Fibroblast of upper back skin (primary cell): Measurements from ENCODE around the gene SLC22A4.

ENCODE experiments used
- DNase-seq: peaks from one replicate; pipeline ENCODE4 v3.0.0-alpha.2; 2013

The SLC22A4 gene

DNA sequence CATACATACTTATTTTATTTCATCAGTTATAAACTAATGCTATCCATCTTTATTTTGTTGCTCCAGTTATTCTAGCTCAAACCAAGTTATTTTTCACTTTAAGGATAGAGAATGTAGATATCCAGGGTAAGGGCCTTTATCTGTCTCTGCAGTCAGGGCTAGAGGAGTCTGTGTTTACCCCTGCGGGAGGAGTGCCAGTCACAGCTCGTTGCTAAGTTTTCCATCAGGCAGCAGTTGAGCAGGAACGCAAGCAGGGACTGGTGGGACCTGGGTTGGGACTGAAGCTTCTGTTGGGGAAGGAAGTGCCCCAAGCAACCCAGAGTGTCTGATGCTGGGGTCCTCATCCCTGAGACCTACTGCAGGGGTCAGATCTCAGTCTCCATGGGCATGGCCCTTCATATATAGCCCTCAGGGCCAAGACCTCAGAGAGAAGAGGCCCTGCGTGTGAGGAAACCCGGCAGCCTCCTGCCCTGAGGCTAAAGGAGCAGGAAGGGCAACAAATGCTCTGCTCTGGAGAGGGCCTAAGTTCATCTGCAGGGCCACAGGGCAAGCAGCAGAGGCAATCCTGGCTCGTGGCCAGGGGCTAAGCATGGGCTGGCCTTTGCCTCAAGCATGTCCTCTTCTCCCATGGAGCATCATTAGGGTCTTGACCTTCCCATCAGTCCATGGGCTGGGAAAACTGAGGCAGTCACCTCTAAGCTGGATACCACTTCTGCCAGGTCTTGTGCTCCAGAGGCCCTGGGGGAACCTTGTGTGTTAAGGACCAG lies 6.6 kb downstream of the SLC22A4 start:
- no peak for DNase-seq

DNA sequence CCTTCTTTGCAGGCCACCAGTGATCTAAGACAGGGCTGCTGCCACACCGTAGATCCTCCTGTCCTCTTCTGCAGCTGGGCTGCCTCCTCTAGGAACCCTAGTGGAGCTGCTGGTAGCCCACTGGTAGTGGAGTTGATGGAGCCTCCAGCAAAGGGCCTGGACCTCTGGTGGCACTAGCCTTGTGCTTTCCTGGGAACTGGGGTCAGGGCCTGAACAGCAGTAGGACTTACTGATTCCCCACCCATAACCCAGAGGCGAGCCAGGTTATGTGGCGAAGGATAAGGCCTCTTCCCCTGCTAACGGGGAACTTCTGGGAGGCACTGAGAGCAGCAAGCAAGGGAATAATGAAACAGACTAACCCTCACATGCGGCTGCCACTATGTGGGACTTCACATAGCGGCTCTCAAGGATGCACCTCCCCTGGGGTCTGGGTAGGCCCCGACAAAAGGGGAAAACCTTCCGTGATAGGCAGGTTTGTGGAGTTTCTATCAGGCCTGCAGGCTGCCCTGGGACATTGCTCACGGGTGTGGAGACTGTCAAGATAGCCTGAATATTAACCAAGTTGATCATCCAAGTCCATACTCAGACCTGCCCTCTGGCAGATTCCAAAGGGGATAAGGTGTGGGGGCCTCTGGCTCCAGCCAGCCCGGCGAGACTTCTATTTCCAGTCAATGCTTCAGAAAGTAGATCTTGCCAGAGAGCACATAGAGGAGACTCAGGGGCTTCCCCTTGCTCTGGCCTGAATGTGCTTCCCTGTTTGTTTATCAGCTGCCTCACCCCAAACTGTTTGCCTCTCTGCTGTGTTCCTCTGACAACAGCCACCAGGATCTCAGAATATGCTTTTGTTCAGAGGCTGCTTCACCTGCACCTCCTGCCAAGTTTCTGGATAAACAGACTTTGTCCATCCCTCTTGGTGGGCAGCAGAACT lies 7.4 kb downstream of the SLC22A4 start:
- no peak for DNase-seq

DNA sequence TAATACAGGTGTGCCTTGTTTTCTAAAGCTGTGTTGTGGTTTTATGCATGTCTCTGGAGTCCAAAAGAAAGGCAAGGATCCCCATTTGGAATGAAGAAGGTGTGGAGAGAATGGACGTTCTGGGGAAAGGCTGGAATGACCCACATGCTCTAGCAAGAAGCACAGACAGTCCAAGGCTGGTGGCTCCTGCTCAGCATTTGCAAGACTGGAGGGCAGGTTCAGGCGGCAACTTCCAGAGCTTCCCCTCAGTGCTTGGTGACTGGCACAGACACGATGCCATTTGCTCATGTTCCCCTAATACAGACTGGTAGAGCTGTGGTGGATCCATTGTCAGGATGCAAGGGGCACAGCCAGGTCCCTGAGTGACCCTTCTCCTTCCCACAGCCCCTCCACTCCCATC lies 8.2 kb downstream of the SLC22A4 start:
- DNase-seq = no peak

DNA sequence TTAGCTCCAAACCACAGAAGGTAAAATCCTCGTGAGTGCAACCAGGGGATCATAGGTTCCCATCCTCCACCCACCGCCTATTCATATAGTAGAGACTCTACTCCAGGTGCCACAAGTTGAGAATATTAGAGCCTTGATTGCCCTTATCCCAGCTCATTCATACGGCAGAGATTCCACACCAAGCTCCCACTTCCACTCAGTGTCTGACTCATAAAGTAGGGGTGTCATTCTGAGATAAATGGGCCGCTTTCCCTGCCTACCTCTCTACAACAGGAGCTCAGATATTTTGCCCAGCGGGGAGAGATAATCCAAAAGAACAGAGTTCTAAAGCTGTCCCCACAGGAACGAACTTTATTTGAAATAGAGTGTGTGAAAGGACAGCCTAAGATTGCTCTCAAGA lies 9.4 kb downstream of the SLC22A4 start:
- DNase-seq = no peak

DNA sequence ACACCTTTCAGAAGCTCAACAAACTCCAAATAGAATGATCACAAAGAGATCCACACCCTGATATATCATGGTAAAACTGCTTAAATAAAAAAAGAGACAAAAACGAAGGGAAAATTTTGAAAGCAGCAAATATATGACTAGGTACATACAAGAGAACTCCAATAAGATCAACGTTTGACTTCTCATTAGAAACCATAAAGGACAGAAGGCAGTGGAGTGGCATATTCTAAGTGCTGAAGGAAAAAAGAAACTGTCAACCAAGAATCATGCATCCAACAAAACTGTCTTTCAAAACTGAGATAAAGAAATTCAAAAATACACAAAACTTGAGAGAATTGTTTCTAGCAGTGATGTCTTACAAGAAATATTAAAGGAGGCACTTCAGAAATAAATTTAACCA lies 11.2 kb downstream of the SLC22A4 start:
- no peak for DNase-seq

DNA sequence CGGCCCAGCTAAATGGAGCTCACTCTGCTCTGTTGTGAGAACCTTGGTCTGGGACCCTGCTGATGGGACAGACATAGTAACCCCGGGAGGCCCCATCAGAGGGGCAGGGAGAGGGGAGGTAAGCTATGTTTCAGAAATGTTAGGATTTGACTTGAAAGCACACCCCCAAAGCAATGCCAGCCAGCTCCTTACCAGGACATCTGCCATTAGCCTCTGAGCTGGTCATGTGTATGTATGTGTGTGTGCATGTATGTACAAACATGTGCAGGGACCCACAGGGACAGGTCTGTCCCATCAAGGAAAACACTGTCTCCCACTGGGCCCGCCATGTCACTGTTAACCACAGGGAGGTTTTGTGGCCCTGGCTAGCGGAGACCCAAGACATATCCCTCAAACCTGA lies 14.5 kb downstream of the SLC22A4 start:
- DNase-seq = no peak

DNA sequence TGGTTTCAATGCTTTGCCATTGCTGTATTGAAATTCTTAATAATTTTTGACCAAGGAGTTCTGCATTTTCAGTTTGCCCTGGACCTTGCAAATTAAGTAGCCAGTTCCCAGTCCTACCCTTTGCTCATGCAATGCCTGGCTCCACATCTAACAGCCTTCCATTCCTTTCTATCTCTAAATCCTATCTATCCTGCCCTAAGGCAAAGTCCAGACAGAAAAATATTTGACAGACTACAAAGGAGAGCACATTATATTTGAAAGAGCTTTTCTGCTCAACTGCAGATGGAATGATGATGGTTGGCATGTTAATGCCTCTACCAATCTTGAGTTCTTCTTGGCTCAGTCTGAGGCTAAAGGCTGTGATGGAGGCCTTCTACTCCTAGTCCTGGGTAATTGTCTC lies 15.5 kb downstream of the SLC22A4 start:
- DNase-seq = no peak

DNA sequence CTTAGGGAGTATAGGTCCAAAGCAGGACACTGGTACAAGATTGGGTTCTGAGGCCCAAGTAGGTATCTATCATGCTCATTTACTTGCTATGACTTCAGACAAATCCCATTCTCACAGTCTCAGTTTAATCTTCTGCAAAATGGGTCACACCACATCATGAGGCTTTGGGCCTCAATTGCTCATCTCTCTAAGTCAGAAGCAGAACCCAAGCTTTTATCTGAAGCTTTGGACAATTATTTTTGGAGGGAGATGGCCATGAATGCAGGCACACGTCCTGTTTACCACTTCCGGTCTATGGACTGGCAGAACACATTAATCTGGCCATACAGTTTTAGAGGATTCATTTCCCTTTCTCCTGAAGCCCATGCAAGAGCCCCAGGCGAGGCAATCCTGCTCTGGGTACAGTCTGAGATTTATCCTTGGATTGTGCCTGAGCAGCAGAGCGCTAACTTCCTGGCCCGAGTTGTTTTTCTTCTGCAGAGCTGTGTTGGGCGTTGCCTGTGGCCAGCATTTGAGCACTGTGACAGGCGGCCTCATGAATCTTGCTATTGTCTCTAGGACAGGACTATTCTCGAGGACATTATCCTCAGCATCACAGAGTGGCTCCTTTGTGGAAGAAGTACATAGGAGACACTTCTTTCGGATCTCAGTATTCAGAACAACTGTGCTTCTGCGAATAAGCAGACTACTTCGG lies 16.1 kb downstream of the SLC22A4 start:
- no peak for DNase-seq

DNA sequence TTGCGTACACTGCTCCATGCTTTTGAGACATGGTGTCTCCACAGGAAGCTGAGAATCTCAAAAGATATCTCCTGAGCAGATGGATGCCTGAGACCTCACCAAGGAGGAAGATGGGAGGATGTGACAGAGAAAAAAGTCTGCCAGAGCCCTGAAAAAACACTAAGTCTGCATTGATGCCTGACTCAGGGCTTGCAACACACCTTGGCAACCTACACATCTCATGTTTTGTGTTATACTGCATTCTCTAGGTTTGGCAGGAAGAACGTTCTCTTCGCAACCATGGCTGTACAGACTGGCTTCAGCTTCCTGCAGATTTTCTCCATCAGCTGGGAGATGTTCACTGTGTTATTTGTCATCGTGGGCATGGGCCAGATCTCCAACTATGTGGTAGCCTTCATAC lies 19.2 kb downstream of the SLC22A4 start:
- DNase-seq = peak; percentile 69

DNA sequence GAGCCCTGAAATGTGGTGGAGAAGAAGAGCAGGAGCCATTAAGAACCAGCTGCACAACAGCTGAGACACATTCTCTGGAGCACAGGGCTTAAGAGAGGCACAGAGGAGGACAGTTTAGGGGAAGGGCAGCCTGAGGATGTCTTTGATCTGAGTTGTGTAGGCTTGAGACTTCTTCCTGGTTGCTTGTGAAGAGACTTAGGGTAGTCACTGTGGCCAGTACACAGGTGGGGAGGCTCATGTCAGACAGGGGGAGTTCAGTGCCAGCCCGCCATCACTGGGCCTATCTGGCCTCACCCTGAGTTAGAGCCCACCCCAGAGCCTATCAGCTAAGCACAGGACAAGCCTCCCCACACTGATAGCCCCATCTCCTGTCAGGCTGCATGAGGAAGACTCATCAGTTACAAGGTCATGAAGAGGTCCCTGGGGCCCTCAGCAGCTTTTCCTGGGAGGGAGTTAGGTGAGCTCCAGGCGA lies 19.8 kb downstream of the SLC22A4 start:
- DNase-seq = no peak

DNA sequence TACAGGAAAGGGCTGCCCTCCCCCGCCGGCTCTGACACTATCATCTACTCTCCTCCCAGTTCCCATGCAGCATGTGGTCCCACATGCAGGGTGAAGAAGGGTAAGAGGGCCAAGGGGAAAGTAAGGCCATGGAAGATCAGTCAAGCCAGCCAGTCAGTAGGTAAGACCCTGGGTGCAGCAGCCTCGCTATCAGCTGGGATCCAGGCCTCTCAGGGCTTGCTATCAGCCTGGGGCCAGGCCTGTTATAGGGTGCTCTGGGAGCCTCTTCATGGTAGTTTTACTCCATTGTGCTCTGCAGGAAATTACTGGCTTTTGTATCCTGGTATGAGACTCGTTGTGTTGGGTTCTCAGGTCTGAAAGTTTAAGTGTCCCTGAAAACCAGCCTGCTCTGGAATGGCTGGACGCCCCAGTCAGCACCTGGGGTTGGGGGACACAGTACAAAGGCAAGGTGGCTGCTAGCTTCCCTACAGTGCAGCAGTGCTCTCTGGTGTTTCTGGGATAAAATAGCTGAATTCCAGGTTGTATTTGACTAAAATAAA lies 21.4 kb downstream of the SLC22A4 start:
- DNase-seq = no peak

DNA sequence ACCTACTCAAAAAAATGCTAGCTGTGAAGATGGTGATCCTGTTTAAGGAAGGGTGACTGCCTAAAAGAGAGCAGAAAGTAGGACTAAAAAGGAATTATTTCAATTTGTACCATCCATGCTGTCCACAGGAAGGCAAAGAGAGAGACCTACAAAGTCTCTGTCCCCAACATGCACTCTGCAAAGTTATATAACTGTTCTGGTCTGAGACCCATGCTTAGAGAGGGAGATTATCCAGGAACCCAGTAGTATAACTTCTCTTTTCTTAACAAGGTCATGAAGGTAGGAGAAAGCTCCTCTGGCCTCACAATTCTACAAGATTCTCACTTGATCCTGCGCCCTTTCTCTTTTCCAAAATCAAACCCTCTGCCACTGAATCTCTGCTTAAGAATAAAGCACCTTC lies 25.8 kb downstream of the SLC22A4 start:
- DNase-seq = no peak

DNA sequence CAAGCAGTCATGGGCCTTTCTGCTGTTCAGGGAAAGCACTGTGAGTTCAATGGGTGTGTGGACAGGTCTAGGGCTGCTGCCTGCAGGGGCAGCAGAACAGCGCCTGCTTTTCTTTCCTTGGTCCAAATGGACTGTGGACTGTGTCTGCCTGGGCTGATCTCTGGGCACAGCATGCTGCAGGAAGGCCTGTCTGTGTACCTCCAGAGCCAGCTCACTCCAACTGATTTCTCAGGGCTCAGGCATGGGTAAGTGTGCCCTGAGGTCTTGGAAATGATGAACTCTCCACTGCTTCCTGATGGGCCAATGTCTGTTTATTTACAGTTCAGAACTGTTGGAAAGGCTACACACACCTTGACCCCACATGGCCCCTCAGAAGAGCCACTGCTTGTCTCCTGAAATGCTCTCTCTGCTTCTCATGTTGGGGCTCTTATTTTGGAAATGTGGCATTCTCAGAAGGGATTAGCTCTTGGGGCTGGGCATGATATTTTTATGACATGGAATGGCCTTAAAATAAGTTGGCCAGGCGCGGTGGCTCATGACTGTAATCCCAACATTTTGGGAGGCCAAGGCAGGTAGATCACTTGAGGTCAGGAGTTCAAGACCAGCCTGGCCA lies 27.0 kb downstream of the SLC22A4 start:
- DNase-seq = no peak

DNA sequence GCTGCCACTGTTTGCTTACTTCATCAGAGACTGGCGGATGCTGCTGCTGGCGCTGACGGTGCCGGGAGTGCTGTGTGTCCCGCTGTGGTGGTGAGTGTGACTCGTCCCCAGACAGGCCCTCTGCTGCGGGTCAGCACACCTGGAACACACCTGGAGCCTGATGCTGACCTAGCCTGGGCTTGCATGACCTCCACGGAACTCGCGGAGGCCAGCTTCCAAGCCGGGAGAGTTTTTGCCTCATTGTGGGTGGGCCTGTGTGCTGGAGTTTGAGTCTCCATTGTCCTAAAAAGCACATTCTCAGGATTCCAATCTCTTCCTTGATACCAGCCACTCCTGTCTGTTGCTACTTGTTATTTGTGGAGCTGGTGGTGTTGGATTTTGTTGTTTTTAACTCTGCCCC lies 28.1 kb downstream of the SLC22A4 start:
- DNase-seq = no peak

DNA sequence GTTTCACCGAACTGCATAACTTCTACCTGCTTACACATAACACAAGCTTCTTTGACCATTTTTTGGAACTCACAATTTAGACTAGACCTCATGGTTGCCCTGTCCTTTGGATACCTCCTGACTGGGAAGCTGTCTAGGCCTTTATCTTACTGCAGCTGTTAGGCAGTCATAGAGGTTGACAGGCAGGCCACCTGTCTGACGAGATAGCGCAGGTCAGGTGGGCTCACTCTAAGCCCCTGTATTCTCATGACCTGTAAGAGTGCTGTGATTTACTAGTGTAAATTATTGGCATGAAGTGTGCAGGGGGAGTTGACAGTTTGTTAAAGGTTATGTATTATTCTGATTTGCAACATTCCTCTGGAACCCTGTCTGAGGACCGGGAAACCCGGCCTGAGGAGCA lies 29.0 kb downstream of the SLC22A4 start:
- no peak for DNase-seq

DNA sequence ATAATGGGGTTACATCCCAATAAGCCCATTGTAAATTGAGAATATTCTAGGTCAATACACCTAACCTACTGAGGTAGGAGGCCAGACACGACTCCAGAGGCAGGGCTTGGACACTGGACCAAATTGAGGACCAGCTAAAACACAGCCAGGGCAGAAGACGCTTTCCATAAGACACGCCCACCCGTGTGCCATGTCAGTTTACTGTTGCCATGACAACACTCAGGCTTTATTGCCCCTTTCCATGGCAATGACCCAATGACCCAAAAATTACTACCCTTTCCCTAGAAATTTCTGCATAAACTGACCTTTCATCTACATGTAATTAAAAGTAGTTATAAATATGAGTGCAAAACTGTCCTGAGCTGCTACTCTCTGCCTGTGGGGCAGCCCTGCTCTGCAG lies 31.5 kb downstream of the SLC22A4 start:
- DNase-seq = no peak

DNA sequence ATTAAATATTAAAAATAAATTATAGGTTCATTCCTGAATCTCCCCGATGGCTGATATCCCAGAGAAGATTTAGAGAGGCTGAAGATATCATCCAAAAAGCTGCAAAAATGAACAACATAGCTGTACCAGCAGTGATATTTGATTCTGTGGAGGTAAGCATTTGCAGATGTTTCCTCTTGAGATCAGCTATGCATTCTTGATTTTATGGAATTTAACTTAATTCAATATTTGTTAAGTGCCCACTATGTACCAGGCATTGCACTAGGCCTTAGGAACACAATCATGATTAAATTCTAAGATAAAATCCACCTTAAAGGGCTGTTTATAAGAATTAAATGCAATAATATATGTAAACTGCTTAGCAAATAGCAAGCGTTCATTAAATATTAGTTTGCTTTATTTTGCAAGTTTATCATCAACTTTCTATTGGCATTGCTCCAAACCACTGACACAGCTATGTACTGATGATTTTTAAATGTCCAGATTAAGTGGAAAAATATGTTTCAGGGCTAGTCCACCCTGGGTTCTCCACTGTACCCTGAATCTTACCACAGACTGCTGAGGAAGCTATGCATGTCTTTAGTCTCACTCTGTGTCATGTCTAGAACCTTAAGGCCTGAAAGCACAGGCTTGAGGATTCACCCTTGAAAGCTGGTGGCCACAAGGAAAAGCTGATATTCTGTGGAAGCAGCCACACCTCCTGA lies 33.2 kb downstream of the SLC22A4 start:
- DNase-seq = peak; percentile 54

DNA sequence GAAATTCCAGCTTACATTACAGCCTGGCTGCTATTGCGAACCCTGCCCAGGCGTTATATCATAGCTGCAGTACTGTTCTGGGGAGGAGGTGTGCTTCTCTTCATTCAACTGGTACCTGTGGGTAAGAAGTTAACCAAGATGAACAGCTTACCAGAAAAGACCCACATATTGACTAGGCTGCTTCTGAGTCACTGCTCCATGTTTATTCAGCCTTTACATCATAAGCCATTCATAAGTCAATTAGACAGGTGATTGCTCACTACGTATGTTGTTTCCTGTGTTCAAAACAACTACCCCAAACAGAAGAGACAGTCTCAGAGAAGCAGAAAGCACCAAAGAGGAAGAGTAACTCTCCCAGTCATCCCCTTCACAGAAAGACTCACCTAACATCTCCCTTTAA lies 40.6 kb downstream of the SLC22A4 start:
- no peak for DNase-seq

DNA sequence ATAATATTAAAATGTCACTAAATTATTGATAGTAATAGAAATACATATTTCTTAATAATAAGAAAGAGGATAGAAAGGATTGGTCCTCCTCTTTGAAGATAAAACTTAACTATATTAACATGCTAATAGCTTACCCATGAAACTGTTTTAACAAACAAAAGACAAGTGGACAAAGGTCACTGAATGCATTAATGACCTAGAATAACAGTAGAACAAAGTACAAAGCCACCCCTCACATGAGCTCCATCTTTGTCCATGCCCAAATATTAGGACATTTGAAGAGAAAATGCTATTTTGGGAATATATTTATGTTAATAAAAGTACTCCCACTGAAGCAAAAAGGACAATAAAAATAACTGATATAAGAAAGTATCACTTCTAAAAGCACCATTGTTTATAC lies 41.2 kb downstream of the SLC22A4 start:
- no peak for DNase-seq

DNA sequence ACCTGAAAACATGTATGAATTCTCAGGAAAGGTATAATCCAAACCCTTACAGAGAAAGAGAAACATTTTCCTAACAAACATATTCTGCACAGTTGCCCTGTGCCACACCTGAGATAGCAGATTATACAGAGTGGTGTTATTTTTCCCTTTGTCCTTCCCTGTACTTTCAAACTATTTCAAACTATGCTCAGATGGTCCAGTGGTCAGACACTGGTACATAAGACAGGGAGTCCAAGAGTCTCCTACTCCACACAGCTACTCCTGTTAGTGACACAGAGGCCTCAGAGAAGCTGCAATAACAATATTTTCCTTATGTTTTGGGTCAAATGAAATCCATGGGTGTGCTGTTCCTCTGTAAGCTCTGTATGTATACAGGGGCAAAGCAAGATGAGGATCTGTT lies 45.3 kb downstream of the SLC22A4 start:
- no peak for DNase-seq

DNA sequence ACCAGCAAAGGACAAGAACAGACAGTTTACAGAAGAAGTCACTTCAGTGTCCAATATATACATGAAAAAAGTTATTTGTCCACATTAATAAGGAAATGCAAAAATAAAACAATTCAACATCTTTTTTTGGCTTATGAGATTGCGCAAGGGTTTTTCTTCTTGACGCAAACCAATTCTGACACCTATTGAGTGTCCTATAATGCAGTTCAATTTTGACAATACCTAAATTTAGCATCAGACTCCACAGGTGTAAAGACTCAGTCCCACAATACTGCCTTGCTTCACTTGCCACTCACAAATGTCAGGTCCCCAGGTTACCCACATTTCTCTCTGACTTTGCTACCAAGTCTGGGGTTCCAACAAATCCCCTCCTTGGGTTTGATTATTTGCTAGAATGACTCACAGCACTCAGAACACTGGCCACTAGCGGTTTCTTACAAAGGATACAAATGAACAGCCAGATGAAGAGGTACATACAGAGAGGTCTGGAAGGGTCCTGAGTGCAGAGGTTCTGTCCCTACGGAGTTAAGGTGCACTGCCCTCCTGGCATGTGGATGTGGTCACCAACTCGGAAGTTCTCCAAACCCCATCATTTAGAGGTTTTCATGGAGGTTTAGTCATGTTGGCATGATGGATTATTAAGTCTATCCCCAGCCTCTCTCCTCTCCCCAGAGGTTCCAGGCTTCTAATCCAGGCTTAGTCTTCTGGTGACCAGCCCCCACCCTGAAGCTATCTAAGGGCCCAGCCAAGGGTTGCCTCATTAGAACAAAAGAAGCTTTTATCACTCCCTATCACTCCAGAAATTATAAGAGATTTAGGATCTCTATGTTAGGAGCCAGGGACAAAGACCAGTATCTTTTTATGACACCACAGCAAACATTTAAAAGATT lies 48.3 kb downstream of the SLC22A4 start:
- DNase-seq = no peak
